NCI-H187 (cell line): ENCODE measurements around the gene SBK1.
"Not testable (repeated sequence)": the region's sequence is repeated elsewhere in the genome, so short reads cannot be mapped to it uniquely, and the experiment has no call there.

Experiments used
- DNase-seq, 2 experiments: peaks; one replicate each; lab custom pipeline; 2025; lab: John Stamatoyannopoulos, UW

Gene SBK1

GRCh38 chr16:28291651-28292626 is at the start of gene SBK1:
TSS of gene SBK1 (plus strand) at chr16:28292525. CDS start at chr16:28317392, 24,867 bp downstream.
- DNase-seq = peak; percentile 60 to 65

DNA sequence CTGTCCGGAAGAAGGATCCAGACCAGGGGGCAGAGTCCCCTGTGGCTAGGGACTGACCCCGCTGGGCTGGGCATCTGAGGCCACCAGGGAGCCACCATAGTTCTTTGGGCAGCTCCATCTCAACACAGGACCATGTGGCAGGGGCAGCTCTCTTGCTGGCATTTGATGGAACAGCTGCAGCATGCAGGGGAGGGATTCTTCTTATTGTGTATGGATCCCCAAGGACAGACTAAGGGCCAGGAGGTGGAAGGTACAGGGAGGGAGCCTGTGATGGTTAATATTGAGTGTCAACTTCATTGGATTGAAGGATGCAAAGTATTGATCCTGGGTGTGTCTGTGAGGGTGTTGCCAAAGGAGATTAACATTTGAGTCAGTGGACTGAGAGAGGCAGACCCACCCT is 42.8 kb upstream of the SBK1 start:
- DNase-seq = not testable (repeated sequence)

DNA sequence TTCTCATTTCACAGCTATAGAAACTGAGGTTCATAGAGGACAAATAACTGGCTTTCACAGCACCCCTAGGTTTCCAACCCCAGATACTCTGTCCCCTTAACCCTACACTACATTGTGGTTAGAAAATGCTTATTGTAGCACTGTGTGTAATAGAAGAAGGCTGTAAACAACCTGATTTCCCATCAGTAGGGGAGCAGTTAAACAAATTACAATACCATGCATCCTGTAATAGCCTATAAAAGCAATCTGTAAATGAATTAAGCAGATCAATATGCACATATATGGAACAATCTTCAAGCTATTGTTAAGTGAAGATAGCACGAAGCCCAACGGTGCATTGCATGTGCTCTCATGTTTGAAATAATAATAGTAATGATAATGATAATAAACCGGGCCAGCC is 41.3 kb upstream of the SBK1 start:
- no peak for DNase-seq

GRCh38 chr16:28254158-28254557 is 38.2 kb upstream of the SBK1 start:
- no peak for DNase-seq

DNA sequence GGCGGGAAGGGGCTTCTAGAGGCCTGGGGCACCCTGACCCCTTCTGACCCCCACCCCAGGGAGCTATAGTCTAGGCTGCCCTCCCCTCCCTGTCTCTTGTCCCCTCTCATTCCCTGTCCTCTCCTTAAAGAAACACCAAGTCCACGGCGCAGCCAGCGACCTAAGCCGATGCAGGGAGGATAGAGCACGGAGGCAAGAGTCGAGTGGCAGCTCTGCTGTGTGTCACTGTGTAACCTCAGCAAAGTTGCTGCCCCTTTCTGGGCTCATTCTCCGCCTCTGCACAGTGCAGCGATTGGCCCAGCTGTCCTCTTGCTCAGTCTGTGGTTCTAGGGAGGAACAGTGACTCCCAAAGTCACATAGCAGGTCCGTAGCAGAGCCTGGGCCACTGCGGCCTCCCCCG is 36.5 kb upstream of the SBK1 start:
- no peak for DNase-seq

DNA sequence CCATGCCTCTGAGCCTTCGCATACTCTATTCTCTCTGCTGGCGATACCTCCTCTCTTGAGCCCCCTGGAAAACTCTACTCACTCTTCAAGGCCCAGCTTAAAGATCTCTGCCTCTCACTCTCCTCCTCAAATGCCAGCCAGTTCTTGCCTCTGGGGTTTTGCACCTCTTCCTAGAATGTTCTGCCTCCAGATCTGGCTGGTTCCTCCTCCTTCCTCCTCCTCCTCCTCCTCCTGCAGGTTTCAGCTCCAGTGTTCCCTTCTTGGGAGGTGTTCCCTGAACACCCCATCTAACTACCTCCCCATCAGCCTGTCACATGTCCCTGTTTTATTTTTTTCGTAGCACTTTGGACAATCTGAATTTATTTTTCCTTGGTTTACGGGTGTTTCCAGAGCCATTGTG is 35.1 kb upstream of the SBK1 start:
- DNase-seq = no peak

DNA sequence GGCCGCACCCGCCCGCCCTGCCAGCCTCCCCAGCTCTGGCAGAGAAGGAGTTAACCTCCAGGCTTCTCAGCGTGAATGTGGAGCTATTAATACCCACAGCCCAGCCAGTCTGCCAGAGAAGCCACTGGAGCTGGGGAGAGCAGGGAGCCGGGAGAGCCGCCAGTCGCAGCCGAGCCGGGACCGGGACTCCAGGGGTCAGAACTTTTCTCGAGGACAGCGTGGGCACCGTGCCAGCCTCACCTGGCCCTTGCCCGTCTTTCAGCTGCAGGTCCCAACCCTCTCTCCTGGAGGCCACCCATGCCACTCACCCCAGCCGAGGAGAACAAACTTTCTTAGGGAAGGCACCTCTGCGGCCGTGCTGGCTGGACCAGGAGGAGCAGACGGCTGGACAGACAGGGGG is 33.8 kb upstream of the SBK1 start:
- no peak for DNase-seq

DNA sequence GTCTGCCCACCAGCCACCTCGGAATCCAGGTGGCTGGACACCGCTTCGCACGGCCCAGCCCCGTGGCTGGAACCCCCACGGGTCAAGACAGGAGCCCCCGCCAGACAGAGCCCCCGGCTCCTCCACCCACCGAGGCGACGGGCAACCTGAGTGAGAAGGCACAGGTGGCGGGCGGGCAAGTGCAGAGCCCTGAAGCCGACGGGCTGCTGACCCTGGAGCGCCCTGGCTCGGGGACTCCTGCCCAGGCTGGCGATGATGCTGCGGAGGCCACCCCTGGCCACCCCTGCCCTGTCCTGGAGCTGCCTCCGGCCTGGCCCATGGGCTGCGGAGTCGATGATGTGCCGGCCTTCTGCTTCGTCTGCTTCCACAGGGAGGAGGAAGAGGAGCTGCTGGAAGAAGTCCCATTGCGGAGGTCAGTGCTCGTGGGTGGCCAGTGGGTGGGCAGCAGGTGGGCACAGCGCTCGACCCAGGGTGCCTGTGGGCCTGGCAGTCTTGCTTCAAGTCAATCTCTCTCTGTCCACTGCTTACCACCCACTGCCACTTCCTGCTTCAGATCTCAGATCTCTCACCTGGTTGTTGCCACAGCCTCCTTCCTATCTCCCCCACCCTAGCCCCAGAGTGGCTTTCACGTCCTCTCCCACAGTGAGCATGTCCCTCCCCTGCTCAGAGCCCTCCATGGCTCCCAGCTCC is 33.1 kb upstream of the SBK1 start:
- no peak for DNase-seq

DNA sequence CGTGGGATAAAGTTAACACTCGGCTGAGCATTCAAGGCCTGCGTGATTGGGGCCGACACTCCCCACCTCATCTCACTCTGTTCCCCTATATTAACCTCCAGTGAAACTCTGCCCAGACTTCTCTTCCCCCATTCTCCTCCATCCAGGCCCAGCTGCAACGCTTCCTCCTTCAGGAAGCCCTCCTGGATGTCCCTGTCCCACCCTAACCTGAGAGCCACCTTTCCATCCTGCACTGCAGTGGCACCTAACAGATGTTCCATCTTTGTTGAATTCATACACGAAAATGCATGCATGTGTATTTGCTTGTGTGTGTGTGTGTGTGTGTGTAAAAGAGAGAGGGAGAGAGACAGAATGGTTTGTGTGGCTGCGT is 32.6 kb upstream of the SBK1 start:
- DNase-seq = no peak

DNA sequence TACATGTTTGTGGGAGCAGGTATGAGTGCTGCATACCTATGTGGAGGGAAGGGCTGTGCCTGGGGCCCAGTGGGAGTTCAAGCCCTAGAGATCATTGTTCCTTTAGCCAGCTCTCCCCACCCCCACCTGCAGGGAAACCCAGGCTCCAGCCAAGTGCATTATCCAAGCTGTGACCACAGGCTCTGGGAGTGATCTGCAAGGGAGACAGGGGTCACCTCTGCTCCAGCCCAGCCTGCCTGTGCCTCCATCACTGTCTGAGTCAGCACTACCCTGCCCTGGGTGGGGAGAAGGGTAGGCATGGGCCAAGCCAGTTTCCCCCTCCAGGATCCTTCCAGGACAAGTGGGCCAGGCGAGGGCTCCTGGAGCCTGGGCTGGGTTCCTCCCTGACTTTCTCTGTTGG is 32.1 kb upstream of the SBK1 start:
- no peak for DNase-seq

DNA sequence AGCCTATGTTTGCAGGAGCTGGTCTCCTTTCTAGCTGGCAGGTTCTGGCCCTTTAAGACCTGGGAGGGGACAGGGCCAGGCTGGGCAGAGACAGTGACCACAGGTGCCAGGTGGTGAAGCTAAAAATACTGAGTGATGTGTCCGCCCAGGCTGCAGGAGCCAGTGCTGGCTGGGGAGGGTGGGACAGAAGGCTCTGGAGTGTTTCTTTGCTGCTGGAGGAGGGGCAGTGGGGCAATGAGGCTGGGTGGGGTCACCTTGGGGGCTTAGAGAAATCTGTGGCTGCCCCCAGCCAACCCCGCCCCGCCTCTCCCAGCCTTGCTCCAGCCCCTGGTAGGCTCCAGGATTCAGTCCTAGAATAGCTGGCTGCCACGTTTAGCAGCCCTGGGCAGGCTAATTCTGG is 30.4 kb upstream of the SBK1 start:
- DNase-seq = no peak

GRCh38 chr16:28263305-28263704 is 29.0 kb upstream of the SBK1 start:
- no peak for DNase-seq

- peak in 1 of 2 experiments; percentile 48 for DNase-seq
These were observed 27.7 kb upstream of the SBK1 start for GRCh38 chr16:28264656-28265055.

GRCh38 chr16:28265822-28266221 is 26.5 kb upstream of the SBK1 start:
- DNase-seq = no peak

DNA sequence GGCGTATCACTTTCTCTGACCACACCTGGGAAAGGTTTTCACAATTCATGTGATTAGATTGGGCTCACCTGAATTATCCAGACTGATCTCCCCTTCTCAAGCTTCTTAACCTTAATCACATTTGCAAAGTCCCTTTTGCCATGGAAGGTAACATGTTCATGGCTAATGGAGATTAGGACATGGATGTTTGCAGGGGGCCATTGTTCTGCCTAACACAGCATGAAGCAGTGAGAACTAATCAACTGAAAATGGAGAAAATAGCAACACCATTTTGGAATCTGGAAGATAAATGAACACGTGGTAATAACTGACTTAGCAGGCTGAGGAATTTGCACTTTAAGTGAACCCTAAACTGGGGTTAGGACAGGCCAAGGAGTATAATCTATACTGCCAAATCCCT is 25.0 kb upstream of the SBK1 start:
- no peak for DNase-seq

GRCh38 chr16:28273511-28273910 is 18.8 kb upstream of the SBK1 start:
- no peak for DNase-seq

DNA sequence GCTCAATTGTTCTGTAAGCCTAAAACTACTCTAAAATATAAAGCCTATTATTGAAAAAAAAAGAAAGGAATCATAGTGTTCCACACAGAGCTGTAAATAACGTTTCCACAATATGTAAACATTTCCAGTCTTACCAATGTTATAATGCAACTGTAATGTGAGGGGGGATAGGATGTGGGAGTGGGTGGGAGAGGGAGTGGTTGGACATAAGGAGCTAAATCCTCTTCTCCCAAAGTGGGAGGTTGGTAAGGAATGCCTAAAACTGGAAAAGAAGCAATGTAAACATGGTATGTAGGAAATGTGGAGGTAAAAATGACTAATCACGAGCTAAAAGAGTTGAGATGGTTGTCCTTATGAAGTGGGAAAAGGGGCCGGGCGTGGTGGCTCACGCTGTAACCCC is 17.6 kb upstream of the SBK1 start:
- no peak for DNase-seq

DNA sequence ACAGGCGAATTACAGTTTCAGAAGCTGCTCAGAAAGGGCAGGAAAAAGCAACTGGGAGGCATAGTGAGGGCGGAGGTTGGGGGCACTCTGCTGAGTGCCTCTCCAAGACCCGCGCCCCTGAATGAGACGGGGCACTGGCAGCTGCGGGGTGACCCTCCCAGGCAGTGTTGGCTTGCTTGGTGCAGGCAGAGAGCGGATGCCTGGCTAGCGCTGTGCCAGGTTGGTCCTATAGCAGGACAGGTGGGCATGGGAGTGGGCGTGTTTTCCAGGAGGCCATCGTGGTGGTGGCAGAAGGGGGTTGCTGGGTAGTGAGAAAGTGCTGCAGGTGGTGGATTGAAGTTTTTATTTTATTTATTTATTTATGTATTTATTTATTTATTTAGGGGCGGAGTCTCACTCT is 16.0 kb upstream of the SBK1 start:
- no peak for DNase-seq

DNA sequence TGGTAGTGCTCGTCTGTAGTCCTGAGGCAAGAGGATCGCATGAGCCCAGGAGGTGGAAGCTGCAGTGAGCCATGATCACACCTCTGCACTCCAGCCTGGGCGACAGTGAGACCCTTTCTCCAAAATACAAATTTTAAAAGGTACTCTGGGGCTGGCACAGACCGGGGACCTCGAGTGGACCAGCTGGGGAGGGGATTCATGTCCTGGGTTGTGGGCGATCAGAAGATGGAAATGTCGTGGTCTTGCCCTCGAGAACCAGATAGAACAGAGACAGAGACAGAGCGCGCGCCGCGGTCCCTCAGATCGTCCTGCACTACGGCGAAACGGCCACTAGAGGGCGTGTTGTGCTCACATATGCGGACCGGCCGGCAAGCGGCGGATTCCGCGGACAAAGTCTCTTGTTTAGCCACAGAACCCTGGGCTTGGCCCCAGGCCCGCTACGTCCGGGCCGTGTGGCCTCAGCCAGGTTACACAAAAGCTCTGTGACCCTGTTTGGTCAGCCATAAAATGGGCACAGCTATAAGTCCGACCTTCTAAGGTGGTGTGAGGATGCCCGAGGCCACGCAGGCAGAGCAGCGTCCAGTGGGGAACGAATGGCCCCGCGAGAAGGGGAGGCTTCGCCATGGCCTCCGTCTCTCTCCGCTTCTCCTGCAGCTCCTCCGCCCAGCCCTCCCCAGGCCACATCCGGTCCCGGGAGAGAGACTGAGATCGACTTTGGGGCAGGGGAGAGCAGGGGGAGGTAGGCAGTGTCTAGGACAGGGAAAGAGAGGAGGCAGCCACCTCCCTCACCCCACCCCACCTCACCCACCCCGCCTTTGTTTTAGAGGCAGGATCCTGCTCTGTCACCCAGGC is 14.6 kb upstream of the SBK1 start:
- peak; percentile 5 to 23 for DNase-seq

- no peak for DNase-seq
These were observed 13.3 kb upstream of the SBK1 start for GRCh38 chr16:28279006-28279405.

GRCh38 chr16:28280881-28281836 is 11.2 kb upstream of the SBK1 start:
- no peak for DNase-seq
